GM12801 (cell line): Measurements from ENCODE around the gene RYK.

ENCODE experiments used
- TF ChIP-seq, protein P1 (sequence below): IDR thresholded peaks from one replicate; pipeline ENCODE4 v1.5.1; 2011; ENCODE audit warnings: control low read depth; ENCODE audit not compliant: insufficient read length; ENCODE audit errors: extremely low read depth

The RYK gene

DNA sequence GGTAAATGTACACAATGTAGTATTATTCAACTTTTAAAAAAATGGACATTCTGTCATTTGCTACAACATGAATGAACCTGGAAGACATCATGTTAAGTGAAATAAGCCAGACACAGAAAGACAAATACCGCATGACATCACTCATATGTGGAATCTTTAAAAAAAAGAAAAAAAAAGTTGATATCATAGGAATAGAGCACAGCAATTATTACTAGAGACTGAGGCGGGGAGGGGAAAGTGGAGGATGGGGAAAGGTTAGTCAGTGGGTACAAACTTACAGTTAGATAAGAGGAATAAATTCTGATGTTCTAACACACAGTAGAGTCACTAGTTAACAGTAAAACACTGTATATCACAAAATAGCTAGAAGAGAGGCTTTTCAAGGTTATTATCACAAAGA lies 22.2 kb downstream of the RYK start:
- TF ChIP-seq, protein P1, sequence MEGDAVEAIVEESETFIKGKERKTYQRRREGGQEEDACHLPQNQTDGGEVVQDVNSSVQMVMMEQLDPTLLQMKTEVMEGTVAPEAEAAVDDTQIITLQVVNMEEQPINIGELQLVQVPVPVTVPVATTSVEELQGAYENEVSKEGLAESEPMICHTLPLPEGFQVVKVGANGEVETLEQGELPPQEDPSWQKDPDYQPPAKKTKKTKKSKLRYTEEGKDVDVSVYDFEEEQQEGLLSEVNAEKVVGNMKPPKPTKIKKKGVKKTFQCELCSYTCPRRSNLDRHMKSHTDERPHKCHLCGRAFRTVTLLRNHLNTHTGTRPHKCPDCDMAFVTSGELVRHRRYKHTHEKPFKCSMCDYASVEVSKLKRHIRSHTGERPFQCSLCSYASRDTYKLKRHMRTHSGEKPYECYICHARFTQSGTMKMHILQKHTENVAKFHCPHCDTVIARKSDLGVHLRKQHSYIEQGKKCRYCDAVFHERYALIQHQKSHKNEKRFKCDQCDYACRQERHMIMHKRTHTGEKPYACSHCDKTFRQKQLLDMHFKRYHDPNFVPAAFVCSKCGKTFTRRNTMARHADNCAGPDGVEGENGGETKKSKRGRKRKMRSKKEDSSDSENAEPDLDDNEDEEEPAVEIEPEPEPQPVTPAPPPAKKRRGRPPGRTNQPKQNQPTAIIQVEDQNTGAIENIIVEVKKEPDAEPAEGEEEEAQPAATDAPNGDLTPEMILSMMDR, result no peak

DNA sequence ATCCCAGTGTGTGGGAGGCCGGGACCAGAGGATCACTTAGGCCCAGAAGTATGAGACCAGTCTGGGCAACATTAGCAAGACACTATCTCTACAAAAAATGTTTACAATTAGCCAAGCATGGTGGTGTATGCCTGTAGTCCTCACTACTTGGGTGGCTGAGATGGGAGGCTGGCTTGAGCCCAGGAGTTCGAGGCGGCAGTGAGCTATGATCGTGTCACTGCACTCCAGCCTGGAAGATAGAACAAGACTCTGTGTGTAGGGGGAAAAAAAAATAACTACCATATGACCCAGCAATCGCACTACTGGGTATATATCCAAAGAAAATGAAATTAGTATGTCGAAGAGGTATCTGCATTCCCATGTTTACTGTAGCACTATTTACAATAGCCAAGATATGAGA lies 22.6 kb downstream of the RYK start:
- TF ChIP-seq, protein P1, result no peak

DNA sequence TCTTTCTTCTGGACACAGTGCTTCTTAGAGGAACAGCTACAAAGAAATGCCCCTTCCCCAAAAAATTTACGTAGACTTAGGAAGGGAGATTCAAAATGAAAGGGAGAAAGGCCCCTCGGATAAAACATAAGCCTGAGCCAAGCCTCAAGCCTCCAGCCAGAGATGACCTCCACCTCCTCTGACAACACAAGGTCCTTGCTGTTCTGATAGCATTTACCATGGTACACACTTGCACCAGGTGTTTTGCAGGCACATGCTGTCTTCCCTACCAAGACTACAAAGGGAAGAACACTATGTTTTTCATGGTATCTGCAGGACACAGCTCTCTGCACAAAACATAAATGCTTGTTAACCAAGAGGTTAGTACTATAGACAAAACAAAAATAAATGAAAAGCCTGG lies 27.8 kb downstream of the RYK start:
- TF ChIP-seq, protein P1, result no peak

DNA sequence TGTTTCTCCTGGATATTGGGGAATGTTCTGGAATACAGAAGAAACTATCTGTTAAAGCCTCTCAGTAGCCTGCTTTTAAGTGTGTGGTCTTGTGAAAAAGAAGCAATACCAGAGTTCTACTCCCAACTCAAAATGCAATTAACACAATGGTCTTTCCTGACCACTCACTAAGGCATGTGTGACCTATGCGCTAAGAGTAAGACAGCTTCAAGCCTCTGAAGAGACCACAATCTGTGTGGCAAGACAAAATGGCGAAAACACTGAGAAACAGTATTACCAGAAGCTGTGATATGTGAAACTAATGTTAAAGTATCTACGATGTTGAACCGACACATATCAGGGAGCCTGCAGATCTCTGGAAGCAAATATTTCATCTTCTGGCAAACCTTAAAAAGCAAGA lies 33.8 kb downstream of the RYK start:
- TF ChIP-seq, protein P1, result no peak

DNA sequence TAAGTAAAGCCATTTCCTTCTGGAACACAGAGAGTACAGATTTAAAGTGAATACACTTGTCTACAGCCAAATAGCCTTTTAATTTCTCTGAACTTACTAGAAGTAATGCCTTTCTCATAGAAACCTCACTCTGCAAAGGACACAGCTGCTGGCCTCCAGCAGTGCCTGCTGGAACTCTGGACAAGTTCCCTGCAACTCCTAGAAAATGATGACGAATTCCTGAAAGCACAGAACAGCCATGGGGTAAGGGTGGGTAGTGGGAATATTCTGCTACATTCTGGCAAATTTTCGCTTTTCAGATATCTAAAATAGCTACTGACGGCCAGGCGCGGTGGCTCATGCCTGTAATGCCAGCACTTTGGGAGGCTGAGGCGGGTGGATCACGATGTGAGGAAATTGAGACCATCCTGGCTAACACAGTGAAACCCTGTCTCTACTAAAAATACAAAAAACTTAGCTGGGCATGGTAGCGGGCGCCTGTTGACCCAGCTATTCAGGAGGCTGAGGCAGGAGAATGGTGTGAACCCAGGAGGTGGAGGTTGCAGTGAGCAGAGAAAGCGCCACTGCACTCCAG lies 34.4 kb downstream of the RYK start:
- TF ChIP-seq, protein P1, result no peak

DNA sequence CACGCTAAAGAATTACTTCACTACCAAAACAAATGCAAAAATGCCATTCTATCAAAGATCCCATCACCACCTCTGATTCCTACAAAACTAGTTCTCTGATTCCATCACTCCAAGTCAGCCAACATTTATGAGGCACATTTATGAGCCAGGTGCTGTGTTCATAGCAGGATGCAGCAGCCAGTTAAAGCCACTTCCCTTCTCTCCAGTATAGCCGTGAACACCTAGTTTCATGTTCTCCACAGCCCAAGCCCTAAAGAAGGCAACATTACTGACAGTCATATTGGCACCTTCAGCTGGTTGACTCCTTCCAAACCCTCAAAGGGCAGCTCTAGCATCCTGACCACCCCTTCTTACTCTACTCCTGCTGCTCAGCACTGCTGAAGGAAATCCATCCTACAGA lies 36.4 kb downstream of the RYK start:
- TF ChIP-seq, protein P1, result no peak

DNA sequence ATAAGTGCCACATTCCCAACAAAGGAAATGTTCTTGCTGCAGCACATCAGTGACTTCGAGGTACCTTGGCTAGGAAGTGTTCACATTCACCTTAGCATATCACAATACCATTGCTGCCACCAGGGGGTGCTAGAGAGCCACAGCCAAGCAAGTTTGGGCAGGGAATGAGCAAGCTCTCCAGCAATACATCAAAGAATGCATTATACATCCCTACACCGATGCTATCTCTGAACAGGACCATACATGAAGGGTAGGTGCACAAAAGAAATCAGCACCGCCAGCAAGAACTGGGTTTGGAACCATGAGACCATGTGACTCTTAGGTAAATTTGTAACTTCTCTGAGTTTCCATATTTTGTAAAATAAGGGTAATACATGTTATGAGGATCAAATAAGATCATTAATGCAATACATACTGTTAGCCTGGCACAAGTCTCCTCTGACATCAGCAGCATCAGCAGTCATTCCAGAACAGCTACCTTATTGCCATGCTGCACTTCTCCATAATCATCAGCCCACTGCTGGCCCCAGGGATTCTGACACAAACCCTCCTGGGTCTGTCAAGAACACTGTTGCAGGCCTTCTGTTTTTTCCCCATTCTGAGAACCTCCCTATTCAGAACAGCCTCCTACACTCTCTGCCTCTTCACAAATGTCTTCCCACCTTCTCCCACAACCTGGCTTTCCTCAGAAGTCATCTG lies 37.5 kb downstream of the RYK start:
- TF ChIP-seq, protein P1, result peak; percentile 84

DNA sequence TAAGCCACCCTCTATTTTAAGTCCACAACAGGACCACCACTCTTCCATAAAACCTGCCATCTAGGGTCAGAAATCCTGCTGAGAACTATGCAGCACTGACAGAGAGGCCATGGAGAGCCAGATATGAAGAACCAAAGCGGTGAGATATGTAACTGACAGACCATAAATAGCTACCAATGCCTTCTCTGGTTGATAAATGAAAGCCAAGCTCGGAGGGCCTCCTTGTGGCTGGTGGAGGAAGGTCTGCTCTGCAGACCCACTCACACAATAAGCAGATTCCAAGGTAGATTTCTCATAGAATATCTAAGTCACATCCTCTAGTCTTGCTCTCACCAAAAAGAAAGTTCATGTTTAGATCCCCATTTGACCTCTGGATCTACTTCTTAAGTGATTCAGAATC lies 38.9 kb downstream of the RYK start:
- TF ChIP-seq, protein P1, result no peak
